22Rv1 (cell line): ENCODE data around the gene FGF3.

Experiments
- H3K27ac ChIP-seq: fragments of 450-650 bp; 2 replicates; pipeline ENCODE4 v1.5.1; 2017
- ZFX ChIP-seq: fragments of 450-650 bp; IDR thresholded peaks from 2 replicates; pipeline ENCODE4 v1.6.1; 2017; ENCODE audit warnings: antibody characterized with exemption, borderline replicate concordance
- TF ChIP-seq, protein P1 (sequence below): fragments of 450-650 bp; IDR thresholded peaks from 2 replicates; pipeline ENCODE4 v1.5.1; 2017; ENCODE audit warnings: mild to moderate bottlenecking

FGF3 gene

DNA sequence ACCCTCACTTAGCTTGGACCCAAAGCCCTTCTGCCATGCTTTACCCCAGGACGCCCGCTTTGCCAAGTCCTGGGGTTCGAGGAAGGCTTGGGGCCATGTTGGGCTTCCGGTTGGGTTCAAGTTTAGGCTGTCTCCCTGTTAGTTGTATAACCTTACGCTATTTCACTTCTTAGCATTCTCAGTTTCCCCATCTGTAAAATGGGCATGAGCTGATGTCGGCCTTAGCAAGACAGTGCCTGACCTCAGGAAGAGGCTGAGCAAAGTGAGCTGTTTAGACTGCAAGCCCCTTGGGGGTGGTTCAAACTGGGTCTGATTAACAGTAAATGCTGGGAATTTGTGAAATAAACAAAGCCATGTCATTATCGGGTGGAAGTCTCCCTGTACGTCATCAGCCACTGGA lies 40.8 kb downstream of the FGF3 start:
- no peak overlapping the region for H3K27ac ChIP-seq
- TF ChIP-seq, protein P1, sequence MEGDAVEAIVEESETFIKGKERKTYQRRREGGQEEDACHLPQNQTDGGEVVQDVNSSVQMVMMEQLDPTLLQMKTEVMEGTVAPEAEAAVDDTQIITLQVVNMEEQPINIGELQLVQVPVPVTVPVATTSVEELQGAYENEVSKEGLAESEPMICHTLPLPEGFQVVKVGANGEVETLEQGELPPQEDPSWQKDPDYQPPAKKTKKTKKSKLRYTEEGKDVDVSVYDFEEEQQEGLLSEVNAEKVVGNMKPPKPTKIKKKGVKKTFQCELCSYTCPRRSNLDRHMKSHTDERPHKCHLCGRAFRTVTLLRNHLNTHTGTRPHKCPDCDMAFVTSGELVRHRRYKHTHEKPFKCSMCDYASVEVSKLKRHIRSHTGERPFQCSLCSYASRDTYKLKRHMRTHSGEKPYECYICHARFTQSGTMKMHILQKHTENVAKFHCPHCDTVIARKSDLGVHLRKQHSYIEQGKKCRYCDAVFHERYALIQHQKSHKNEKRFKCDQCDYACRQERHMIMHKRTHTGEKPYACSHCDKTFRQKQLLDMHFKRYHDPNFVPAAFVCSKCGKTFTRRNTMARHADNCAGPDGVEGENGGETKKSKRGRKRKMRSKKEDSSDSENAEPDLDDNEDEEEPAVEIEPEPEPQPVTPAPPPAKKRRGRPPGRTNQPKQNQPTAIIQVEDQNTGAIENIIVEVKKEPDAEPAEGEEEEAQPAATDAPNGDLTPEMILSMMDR: no peak
- TF ChIP-seq ZFX: no peak

DNA sequence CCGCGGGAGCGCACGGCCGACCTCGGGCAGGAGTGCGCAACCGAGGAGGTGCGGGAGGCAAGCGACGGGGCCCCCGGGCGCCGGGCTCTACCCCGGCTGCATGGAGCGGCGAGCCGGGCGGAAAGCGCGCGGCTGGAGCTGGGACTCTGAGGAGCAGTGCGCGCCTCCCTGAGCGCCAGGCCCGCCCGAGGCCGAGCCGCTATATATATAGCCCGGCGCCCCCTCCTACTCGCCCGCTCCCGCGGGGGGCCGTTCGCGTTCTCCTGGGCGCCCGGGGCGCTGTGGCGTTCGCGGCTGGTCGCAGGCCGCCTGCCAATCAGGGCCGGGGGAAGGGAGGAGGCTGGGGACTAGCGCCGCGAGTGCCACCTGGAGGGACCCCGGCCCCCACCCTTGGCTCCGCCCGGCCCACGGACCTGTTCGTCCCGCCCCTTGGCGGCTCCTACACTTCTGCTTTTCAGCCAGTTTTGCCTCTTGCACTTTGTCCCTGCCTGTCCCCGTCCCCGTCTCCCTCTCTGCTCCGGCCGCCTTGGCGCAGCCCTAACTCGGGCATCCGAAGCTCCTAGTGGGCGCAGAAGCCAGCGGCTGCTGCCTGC lies 44.0 kb downstream of the FGF3 start, which contains the start of gene FGF4:
Gene FGF4, minus strand, starts transcription at position 179 of the 593 bp plus-strand sequence. CDS start 257 bp downstream, outside the sequence.
- no peak within 1 kb of the TSS for H3K27ac ChIP-seq
- TF ChIP-seq ZFX: no peak
- TF ChIP-seq, protein P1: no peak

DNA sequence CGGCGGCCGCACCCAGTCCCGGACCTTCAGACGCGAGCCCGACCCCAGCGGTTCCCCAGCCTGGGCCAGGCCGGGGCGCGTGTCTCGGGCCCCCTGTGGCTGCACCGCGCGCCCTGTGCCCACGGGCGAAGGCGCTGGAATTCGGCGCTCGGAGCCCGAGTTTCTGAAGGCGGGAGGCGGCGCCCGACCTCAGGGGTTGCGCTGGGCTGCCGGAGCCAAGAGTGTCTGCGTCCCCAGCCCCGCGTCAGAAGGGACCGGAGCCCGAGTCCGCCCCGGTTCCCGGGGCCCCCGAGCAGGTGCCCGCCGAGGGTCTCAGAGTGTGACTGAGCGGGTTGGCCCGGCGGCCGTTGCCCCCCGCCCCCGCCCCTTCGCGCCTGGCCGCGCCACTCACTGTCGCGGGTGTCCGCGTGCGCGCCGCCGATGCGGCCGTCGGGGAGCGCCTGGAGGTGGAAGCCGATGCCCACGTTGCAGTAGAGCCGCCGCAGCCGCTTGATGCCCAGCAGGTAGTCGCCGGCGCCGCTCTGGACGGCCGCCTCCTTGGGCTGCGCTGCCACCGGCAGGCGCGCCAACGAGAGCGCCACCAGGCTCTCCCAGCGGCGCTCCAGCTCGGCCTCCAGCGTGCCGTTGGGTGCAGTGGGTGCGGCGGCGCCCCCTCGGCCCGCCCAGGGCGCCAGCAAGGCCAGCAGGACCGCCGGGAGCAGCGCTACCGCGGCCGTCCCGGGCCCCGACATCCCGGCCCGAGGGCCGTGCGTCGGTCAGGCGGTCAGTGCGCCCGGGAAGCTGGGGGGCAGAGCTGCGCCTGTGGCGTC lies 44.7 kb downstream of the FGF3 start:
- no peak overlapping the region for H3K27ac ChIP-seq
- no peak for TF ChIP-seq ZFX
- TF ChIP-seq, protein P1: no peak

DNA sequence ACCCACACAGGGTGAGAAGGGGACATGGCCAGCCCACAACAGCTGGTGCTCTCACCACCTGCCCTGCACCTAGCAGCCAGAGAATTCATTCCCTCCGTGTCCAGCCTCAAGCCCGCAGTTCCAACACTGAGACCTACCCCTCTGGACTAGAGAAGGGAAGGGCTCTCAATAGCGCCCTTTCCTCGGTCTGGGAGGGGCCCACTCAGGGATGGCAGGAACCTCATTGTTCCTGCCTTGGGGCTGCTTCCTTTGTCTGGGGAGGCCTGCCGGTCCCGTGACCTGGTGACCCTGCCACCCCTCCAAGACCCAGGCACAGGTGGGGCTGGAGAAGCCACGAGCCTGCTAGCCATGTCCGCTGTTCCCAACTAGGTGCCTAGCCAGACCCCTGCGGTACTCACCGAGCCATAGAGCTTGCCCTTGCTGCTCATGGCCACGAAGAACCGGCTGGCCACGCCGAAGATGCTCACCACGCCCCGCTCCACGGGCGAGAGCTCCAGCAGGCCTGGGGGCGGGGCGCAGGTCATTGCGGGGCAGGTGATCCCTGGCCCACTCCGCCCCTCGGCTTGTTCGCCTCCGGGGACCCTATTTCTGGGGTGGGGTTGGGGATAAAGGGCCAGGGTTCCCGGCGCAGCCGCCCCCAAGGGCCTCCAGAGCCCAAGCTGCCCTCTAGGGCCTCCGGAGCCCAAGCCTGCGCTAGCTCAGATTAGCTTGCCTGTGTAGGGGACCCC lies 45.4 kb downstream of the FGF3 start:
- no peak overlapping the region for H3K27ac ChIP-seq
- TF ChIP-seq, protein P1: no peak
- no peak for TF ChIP-seq ZFX

DNA sequence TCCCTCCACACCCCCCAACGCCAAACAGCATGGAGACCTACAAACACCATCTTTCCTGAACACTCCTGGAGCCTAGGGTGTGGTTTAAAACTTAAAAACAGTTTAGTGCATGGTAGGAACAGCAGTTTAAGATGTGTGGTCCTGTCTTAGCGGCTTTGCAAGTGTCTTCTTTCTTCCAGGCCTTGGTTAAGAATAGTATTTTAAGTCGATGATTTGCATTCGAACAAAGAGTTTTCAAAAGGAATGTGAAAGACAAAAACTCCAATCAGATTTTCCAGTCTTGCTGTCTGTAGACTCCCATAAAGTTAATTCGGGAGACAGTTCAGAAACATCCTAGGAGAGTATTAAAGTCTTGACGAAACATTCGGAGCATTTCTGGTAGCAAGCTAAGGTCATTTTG lies 47.8 kb downstream of the FGF3 start:
- H3K27ac ChIP-seq: no peak overlapping the region

DNA sequence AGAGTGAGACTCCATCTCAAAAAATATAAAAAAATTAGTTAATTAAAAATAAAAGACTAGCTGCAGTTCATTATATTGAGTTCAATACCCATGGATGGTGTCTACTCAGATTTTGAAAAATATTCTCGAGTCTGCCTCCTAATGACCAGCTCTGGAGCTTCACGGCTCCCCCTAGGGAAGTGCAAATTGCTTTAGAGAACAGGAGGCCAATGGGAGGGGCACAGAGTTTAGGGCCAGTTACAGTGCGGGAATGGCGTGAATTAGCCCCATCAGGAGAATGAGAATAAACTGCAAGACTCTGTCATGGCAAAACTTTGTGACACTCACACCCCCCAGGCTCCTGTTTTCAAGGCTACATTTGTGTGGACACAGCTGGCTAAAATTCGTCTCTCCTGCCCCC lies 48.7 kb downstream of the FGF3 start:
- TF ChIP-seq, protein P1: no peak
- no peak for TF ChIP-seq ZFX
- no peak overlapping the region for H3K27ac ChIP-seq

More for the DNA sequence above, 47.8 kb downstream of the FGF3 start:
- no peak for TF ChIP-seq ZFX
- TF ChIP-seq, protein P1: no peak
